K562 (cell line): ENCODE data around the gene RETREG2.

Source experiments
- CBX3 ChIP-seq, 2 experiments: IDR thresholded peaks; 1 replicate in 1 of 2; 2 replicates in 1 of 2; pipeline ENCODE4 v1.6.1; 2012; ENCODE audit warnings: inconsistent platforms in 2 of 2, low read length in 2 of 2, borderline replicate concordance in 1 of 2, control low read depth in 1 of 2
- CTCF ChIP-seq, 3 experiments: IDR thresholded peaks in 2 of 3; conservative IDR thresholded peaks in 1 of 3; 2 replicates each; pipeline ENCODE4 v1.5.1; 2011 to 2012; ENCODE audit warnings: low read length in 3 of 3, mild to moderate bottlenecking in 3 of 3, control low read depth in 2 of 3, improper control_type of control experiment in 1 of 3, inconsistent platforms in 1 of 3, low read depth in 1 of 3, mixed read lengths in 1 of 3, moderate library complexity in 1 of 3; ENCODE audit not compliant: insufficient read depth in 2 of 3
- DPF2 ChIP-seq: fragments of 450-650 bp; IDR thresholded peaks from 2 replicates; pipeline ENCODE4 v1.6.1; 2016
- FOXP1 ChIP-seq: sonication (generic); formaldehyde crosslinking; IDR thresholded peaks from 2 replicates; pipeline ENCODE4 v1.8.0; 2022; ENCODE audit warnings: mild to moderate bottlenecking, missing genetic modification reagents
- POLR2AphosphoS5 ChIP-seq: IDR thresholded peaks from 2 replicates; pipeline ENCODE4 v1.6.1; 2011; ENCODE audit warnings: mild to moderate bottlenecking, low read depth, low read length, moderate library complexity; ENCODE audit not compliant: control insufficient read depth, insufficient read depth
- SRSF7 ChIP-seq: fragments of 200-400 bp; formaldehyde crosslinking; optimal IDR thresholded peaks from 2 replicates; pipeline ENCODE3; 2017; ENCODE audit warnings: mild to moderate bottlenecking, low read depth, low read length
- ZBTB33 ChIP-seq: sonication (generic); formaldehyde crosslinking; IDR thresholded peaks from 2 replicates; pipeline ENCODE4 v1.8.1; 2023; ENCODE audit warnings: mild to moderate bottlenecking, missing genetic modification reagents

GRCh38 chr2:219171231-219171651, 6.8 kb upstream of the RETREG2 start:
- TF ChIP-seq CTCF (IDR thresholded peaks at IDR 0.05 in 2 of 3, conservative IDR thresholded peaks at IDR 0.05 in 1 of 3; ENCODE audit: insufficient read depth in 2 of 3, low read depth in 1 of 3, low read length in 3 of 3) (peak; percentile 50 to 75 (median 72)), ZBTB33 (CRISPR knock-in tag) (no peak), DPF2 (no peak), CBX3 (IDR thresholded peaks at IDR 0.05; ENCODE audit: borderline replicate concordance in 1 of 2, low read length in 2 of 2) (no peak), POLR2AphosphoS5 (0 out of 2 replicates have a peak, but pooled peaks have one; percentile 26), FOXP1 (CRISPR knock-in tag) (no peak), SRSF7 (no peak)
